ENCODE results near the gene PHF20.

Gene PHF20

GRCh38 chr20:35792740-35793139 lies 20.9 kb downstream of the PHF20 start:
- Mint-ChIP-seq H3K36me3 (ENCODE audit: low read depth) (peaks cover 25% of the 10 kb centered on the region), H3K4me1 (peaks cover 5% of the 10 kb centered on the region), H3K4me3 (no peak overlapping the region), H3K9me3 (no peaks in the 10 kb centered on the region), H3K27ac (no peak overlapping the region), H3K27me3 (ENCODE audit: low read depth, poor library complexity) (peaks cover 3% of the 10 kb centered on the region)
- no peak for DNase-seq
- TF ChIP-seq CTCF (IDR thresholded peaks at IDR 0.05): no peak

GRCh38 chr20:35796571-35796970 lies 24.8 kb downstream of the PHF20 start:
- Mint-ChIP-seq H3K4me3 (no peak overlapping the region), H3K27ac (no peak overlapping the region), H3K4me1 (peaks cover 5% of the 10 kb centered on the region), H3K27me3 (ENCODE audit: low read depth, poor library complexity) (no peaks in the 10 kb centered on the region), H3K9me3 (no peaks in the 10 kb centered on the region), H3K36me3 (ENCODE audit: low read depth) (peaks cover 31% of the 10 kb centered on the region)
- DNase-seq: no peak
- TF ChIP-seq CTCF (IDR thresholded peaks at IDR 0.05): no peak

GRCh38 chr20:35801865-35802264 lies 30.1 kb downstream of the PHF20 start:
- no peaks in the 10 kb centered on the region for H3K27me3 Mint-ChIP-seq (ENCODE audit: low read depth, poor library complexity)
- TF ChIP-seq CTCF (IDR thresholded peaks at IDR 0.05): no peak
- peak overlapping the region; percentile 70 for H3K27ac Mint-ChIP-seq
- DNase-seq: no peak
- H3K4me3 Mint-ChIP-seq: no peak overlapping the region
- H3K4me1 Mint-ChIP-seq: no peaks in the 10 kb centered on the region
- peaks cover 39% of the 10 kb centered on the region for H3K36me3 Mint-ChIP-seq (ENCODE audit: low read depth)
- H3K9me3 Mint-ChIP-seq: no peaks in the 10 kb centered on the region

- no peaks in the 10 kb centered on the region for H3K4me1 Mint-ChIP-seq
- peaks cover 9% of the 10 kb centered on the region for H3K9me3 Mint-ChIP-seq
- H3K27ac Mint-ChIP-seq: no peak overlapping the region
- no peak for DNase-seq
- H3K36me3 Mint-ChIP-seq (ENCODE audit: low read depth): peaks cover 60% of the 10 kb centered on the region
- no peak for TF ChIP-seq CTCF (IDR thresholded peaks at IDR 0.05)
- H3K4me3 Mint-ChIP-seq: no peak overlapping the region
- no peaks in the 10 kb centered on the region for H3K27me3 Mint-ChIP-seq (ENCODE audit: low read depth, poor library complexity)
Observed at GRCh38 chr20:35806075-35806474, 34.3 kb downstream of the PHF20 start.

- peaks cover 61% of the 10 kb centered on the region for H3K36me3 Mint-ChIP-seq (ENCODE audit: low read depth)
- no peak for DNase-seq
- no peak overlapping the region for H3K4me3 Mint-ChIP-seq
- peaks cover 9% of the 10 kb centered on the region for H3K9me3 Mint-ChIP-seq
- no peak overlapping the region for H3K27ac Mint-ChIP-seq
- TF ChIP-seq CTCF (IDR thresholded peaks at IDR 0.05): no peak
- no peaks in the 10 kb centered on the region for H3K27me3 Mint-ChIP-seq (ENCODE audit: low read depth, poor library complexity)
- H3K4me1 Mint-ChIP-seq: no peaks in the 10 kb centered on the region
Observed at GRCh38 chr20:35807877-35808276, 36.1 kb downstream of the PHF20 start.

GRCh38 chr20:35820715-35821114 lies 48.9 kb downstream of the PHF20 start:
- Mint-ChIP-seq H3K4me3 (no peak overlapping the region), H3K27ac (no peak overlapping the region), H3K36me3 (ENCODE audit: low read depth) (peaks cover 41% of the 10 kb centered on the region), H3K27me3 (ENCODE audit: low read depth, poor library complexity) (no peaks in the 10 kb centered on the region), H3K9me3 (no peaks in the 10 kb centered on the region), H3K4me1 (no peaks in the 10 kb centered on the region)
- no peak for TF ChIP-seq CTCF (IDR thresholded peaks at IDR 0.05)
- no peak for DNase-seq

Data from nephron progenitor cell (in vitro differentiated cells).